ENCODE data around the gene ATF1.

- TF ChIP-seq CTCF (IDR thresholded peaks at IDR 0.05) (no peak), POLR2A (IDR thresholded peaks at IDR 0.05) (no peak)
These were observed 36.0 kb downstream of the ATF1 start for GRCh38 chr12:50799908-50800307.
